HepG2 (cell line): ENCODE results near the gene IRX4. TPM values are rescaled to one million over a fixed set of nuclear protein-coding genes. Genes with fewer than 3 reads are reported as not detected.
"Not testable (repeated sequence)": the region's sequence is repeated elsewhere in the genome, so short reads cannot be mapped to it uniquely, and the experiment has no call there.

Source experiments
- ATAC-seq: fragments of 200-7000 bp; cut with Tn5 transposase; 3 replicates; pipeline ENCODE4 v1.9.1; 2020; ENCODE audit warnings: mild to moderate bottlenecking, moderate library complexity
- BruUV-seq: library from RNA; stranded (reverse); fragments of 400-500 nt; replicated peaks from 2 replicates; lab custom pipeline; 2021; lab: Mats Ljungman, UMichigan
- CTCF ChIA-PET: fragments of 300-600 bp; formaldehyde crosslinking; extraction: SDS; loops from one replicate; lab custom pipeline; 2021; ENCODE audit warnings: low total read pairs, inconsistent platforms, low intra/inter-chr PET ratio; lab: Yijun Ruan, JAX
- POLR2A ChIA-PET: fragments of 350-600 bp; sonication (Branson Sonifier 250); formaldehyde crosslinking; loops from one replicate; lab custom pipeline; 2020; ENCODE audit warnings: antibody characterized with exemption, inconsistent platforms; lab: Yijun Ruan, JAX
- DNase-seq: peaks from one replicate; pipeline ENCODE4 v3.0.0-alpha.2; 2015; ENCODE audit warnings: low spot score
- FAIRE-seq: peaks from 3 replicates; lab custom pipeline; 2011; peaks lifted over from hg19 to GRCh38; lab: Jason Lieb, UNC
- H2AFZ ChIP-seq: one replicate; pipeline ENCODE4 v1.6.1; 2011; ENCODE audit warnings: low read length, inconsistent platforms
- H3K27ac ChIP-seq: fragments of 300-600 bp; 3 replicates; pipeline ENCODE4 v1.8.0; 2011; ENCODE audit warnings: mixed run types, mild to moderate bottlenecking, mixed read lengths, low read length, inconsistent platforms; ENCODE audit not compliant: insufficient read depth; ENCODE audit errors: extremely low read length
- H3K27me3 ChIP-seq, 2 experiments: fragments of 200-600 bp in 1 of 2; 2 replicates in 1 of 2; 3 replicates in 1 of 2; pipeline versions ENCODE4 v1.6.0 to v1.8.0; 2011; ENCODE audit warnings: low read length in 2 of 2, mild to moderate bottlenecking in 2 of 2, moderate library complexity in 2 of 2, inconsistent platforms in 1 of 2; ENCODE audit not compliant: insufficient read depth in 2 of 2, control insufficient read depth in 1 of 2
- H3K36me3 ChIP-seq, 2 experiments: fragments of 200-600 bp in 1 of 2; replicated peaks in 1 of 2; 2 replicates in 1 of 2; 3 replicates in 1 of 2; pipeline versions ENCODE4 v1.5.1 to v1.8.0; 2011; ENCODE audit warnings: low read length in 2 of 2, inconsistent platforms in 1 of 2; ENCODE audit not compliant: insufficient read depth in 2 of 2, control insufficient read depth in 1 of 2
- H3K4me1 ChIP-seq: 2 replicates; pipeline ENCODE4 v1.5.1; 2012; ENCODE audit warnings: low read length, inconsistent platforms; ENCODE audit not compliant: insufficient read depth
- H3K4me2 ChIP-seq: 2 replicates; pipeline ENCODE4 v1.6.0; 2011; ENCODE audit warnings: low read depth, low read length, inconsistent platforms
- H3K4me3 ChIP-seq, 3 experiments: fragments of 200-600 bp in 1 of 3; sonication (generic), shearing (Covaris generic) in 1 of 3; replicated peaks in 1 of 3; 2 replicates each; pipeline ENCODE4 v1.5.1; 2011 to 2016; ENCODE audit warnings: low read length in 3 of 3, inconsistent platforms in 2 of 3, low read depth in 2 of 3, mild to moderate bottlenecking in 2 of 3, control low read depth in 1 of 3, mixed read lengths in 1 of 3; ENCODE audit not compliant: insufficient read depth in 1 of 3
- H3K79me2 ChIP-seq: one replicate; pipeline ENCODE4 v1.6.1; 2011; ENCODE audit warnings: low read length, inconsistent platforms; ENCODE audit not compliant: insufficient read depth
- H3K9ac ChIP-seq: 2 replicates; pipeline ENCODE4 v1.6.0; 2011; ENCODE audit warnings: mild to moderate bottlenecking, low read depth, low read length, inconsistent platforms; ENCODE audit not compliant: insufficient read depth
- H3K9me3 ChIP-seq: 2 replicates; pipeline ENCODE4 v1.5.1; 2012; ENCODE audit warnings: mild to moderate bottlenecking, low read length
- H4K20me1 ChIP-seq: 2 replicates; pipeline ENCODE4 v1.6.0; 2011; ENCODE audit warnings: inconsistent platforms, mild to moderate bottlenecking, low read length, moderate library complexity; ENCODE audit not compliant: insufficient read depth
- GATAD2A ChIP-seq: IDR thresholded peaks from 2 replicates; pipeline ENCODE4 v1.6.1; 2016
- REPIN1 ChIP-seq: sonication (generic); formaldehyde crosslinking; IDR thresholded peaks from 2 replicates; pipeline ENCODE4 v1.8.0; 2022; ENCODE audit warnings: missing genetic modification reagents, low read depth, mild to moderate bottlenecking, borderline replicate concordance
- SMC3 ChIP-seq: IDR thresholded peaks from 2 replicates; pipeline ENCODE4 v1.6.1; 2011; ENCODE audit warnings: low read length, improper control_type of control experiment
- ZNF441 ChIP-seq: sonication (generic); formaldehyde crosslinking; IDR thresholded peaks from 2 replicates; pipeline ENCODE4 v1.7.0; 2021; ENCODE audit warnings: missing genetic modification reagents, borderline replicate concordance
- WGBS: methylation state at CpG from one replicate; pipeline ENCODE4 v1.1.6; 2017; ENCODE audit warnings: low lambda C conversion rate; 5-methylcytosine and 5-hydroxymethylcytosine counted together
- in situ Hi-C: cut with HindIII; loops from 2 replicates; pipeline ENCODE4 v1.10.0; 2017; ENCODE audit warnings: low pct_unique_long_range_greater_than_20kb; ENCODE audit not compliant: extremely low pct_ligation_motif_present
- intact Hi-C: fragments of 100-400 bp; cut with micrococcal nuclease; formaldehyde crosslinking; loops from one replicate; pipeline ENCODE4 v1.10.0; 2022; ENCODE audit not compliant: unreplicated experiment
- polyA plus RNA-seq, 8 experiments: library from polyadenylated mRNA; depleted of rRNA in 3 of 8; stranded (reverse) in 7 of 8; unstranded in 1 of 8; fragments of >200 nt; fragmentation: Illumina TruSeq in 4 of 8; extraction: Trizol in 4 of 8; gene quantifications; 2 replicates each; pipeline versions ENCODE4 v1.2.1 to v1.2.3, GENCODE V29; 2011 to 2016; ENCODE audit warnings: low read depth in 4 of 8, missing spikeins in 1 of 8, mixed read lengths in 1 of 8; ENCODE audit not compliant: insufficient read depth in 1 of 8
- total RNA-seq, 5 experiments: library from RNA; depleted of rRNA; stranded (reverse); fragments of >200 nt; fragmentation: Illumina TruSeq; extraction: Trizol; gene quantifications; 2 replicates each; pipeline ENCODE4 v1.2.3, GENCODE V29; 2016; ENCODE audit warnings: low read depth in 1 of 5

IRX4 gene
- total and polyA plus RNA-seq, 2 of the 13 experiments (the other 11 are each of a cell fraction or from before 2014, with no cell fraction given) = not detected

DNA sequence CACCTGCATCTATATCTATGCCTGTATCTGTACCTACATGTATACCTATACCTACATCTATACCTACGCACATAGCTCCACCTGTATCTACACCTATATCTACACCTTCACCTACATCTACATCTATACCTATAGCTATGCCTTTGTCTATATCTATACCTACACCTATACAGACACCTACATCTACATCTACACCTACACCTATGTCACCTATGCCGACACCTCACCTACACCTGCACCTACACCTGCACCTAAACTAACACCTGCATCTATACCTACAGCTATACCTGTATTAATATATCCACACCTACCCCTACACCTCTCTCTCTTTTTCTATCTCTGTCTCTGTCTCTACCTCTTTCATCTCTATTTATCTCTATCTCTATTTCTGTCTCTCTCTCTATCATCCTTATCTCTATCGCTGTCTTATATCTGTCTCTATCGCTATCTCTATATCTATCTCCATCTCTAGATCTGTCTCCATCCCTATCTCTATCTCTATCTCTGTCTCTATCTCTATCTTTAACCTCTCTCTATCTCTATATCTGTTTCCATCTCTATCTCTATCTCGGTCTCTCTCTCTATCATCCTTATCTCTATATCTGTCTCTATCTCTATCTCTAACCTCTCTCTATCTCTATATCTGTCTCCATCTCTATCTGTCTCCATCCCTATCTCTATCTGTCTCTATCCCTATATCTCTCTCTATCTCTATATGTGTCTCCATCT, 37.9 kb downstream of the IRX4 start (continued):
- no peak for TF ChIP-seq REPIN1
- TF ChIP-seq ZNF441 = no peak
- no peak for TF ChIP-seq SMC3

- H3K4me2 ChIP-seq, in situ Hi-C loops, H3K27ac ChIP-seq, FAIRE-seq, H2AFZ ChIP-seq, H3K4me3 ChIP-seq, BruUV-seq, H3K4me1 ChIP-seq, ATAC-seq, DNase-seq, H3K9me3 ChIP-seq, H3K9ac ChIP-seq, intact Hi-C loops, H4K20me1 ChIP-seq, H3K79me2 ChIP-seq, H3K36me3 ChIP-seq, CTCF ChIA-PET, POLR2A ChIA-PET: not testable (repeated sequence)
- peaks cover 1 to 34% of the 10 kb centered on the region in 2 experiments; a peak in 4 of 5 replicates for H3K27me3 ChIP-seq
- 49% methylated on average over 10 of the region's 10 CpGs for WGBS
Measured at GRCh38 chr5:1843761-1844160, 39.0 kb downstream of the IRX4 start.

DNA sequence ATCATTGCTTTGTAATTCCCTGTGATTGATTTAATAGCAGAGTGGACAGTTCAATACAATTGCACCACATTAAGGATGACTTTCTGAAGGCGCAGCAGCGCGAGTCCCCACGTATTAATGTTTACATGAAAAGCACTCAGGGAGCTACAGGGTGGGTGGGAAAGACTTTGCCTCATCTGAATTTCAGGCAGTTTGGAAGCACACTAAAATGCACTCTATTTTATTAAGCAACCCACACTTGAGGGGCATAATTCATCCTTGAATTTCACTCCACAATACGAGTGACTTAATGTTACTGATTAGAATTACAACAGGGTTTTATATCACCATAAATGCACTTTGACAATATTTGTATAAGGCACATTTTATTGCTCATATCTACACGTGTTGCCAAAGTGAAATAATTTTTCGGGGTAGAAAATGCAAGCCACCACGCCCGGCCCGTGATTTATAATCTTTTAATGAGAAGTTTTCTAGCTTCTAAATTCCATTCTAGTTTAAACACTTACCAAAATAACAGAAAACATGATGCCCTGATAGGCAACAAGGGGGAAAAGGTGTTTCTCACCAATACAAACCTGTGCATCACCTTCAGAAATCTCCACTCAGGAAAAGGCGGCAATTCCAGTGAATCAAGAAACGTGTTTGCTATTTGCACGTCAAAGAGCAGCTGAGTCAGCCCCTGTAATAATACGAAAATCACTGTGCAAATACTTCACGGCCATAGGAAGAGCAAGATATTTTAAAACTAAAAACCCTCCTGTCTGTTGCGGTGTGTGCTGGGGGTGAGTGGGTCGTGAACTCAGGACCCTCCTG, 40.5 kb downstream of the IRX4 start:
- CTCF ChIA-PET = no interaction called here
- in situ Hi-C loops = no loop called here
- Histone ChIP-seq H3K9ac (no peak overlapping the region), H4K20me1 (no peaks in the 10 kb centered on the region), H3K36me3 (no peaks in the 10 kb centered on the region), H3K4me2 (no peak overlapping the region), H3K4me1 (peaks cover 9% of the 10 kb centered on the region), H3K27me3 (peaks cover 5 to 39% of the 10 kb centered on the region in 2 experiments; a peak in 4 of 5 replicates), H3K9me3 (no peaks in the 10 kb centered on the region), H2AFZ (no peak overlapping the region), H3K79me2 (no peaks in the 10 kb centered on the region), H3K4me3 (no peak overlapping the region), H3K27ac (no peak overlapping the region)
- FAIRE-seq (no peak), DNase-seq (no peak), ATAC-seq (no peak)
- intact Hi-C loops = no loop called here
- POLR2A ChIA-PET = no interaction called here
- no peak for TF ChIP-seq GATAD2A (CRISPR knock-in tag)
- WGBS = 37% methylated on average over 17 of the region's 17 CpGs
- no TSS peak for BruUV-seq
